HUES48 (cell line): Measurements from ENCODE around the gene TMEM40.

Experiments
- H3K27ac ChIP-seq: one replicate; pipeline ENCODE4 v1.7.0; 2013; ENCODE audit warnings: low read depth, low read length, inconsistent platforms
- H3K27me3 ChIP-seq: 2 replicates; pipeline ENCODE4 v1.6.1; 2013; ENCODE audit warnings: mild to moderate bottlenecking, low read length; ENCODE audit not compliant: control insufficient read depth, insufficient read depth
- H3K36me3 ChIP-seq: 2 replicates; pipeline ENCODE4 v1.6.1; 2013; ENCODE audit warnings: low read length; ENCODE audit not compliant: control insufficient read depth, insufficient read depth
- H3K4me1 ChIP-seq: 2 replicates; pipeline ENCODE4 v1.6.1; 2013; ENCODE audit warnings: mild to moderate bottlenecking, low read length; ENCODE audit not compliant: control insufficient read depth, insufficient read depth
- H3K4me3 ChIP-seq: 2 replicates; pipeline ENCODE4 v1.5.1; 2013; ENCODE audit warnings: mild to moderate bottlenecking, low read depth, low read length
- H3K9ac ChIP-seq: 2 replicates; pipeline ENCODE4 v1.6.1; 2013; ENCODE audit warnings: mild to moderate bottlenecking, low read depth, low read length, moderate library complexity
- H3K9me3 ChIP-seq: 2 replicates; pipeline ENCODE4 v1.6.1; 2013; ENCODE audit warnings: low read length; ENCODE audit not compliant: control insufficient read depth, insufficient read depth

TMEM40 gene

DNA sequence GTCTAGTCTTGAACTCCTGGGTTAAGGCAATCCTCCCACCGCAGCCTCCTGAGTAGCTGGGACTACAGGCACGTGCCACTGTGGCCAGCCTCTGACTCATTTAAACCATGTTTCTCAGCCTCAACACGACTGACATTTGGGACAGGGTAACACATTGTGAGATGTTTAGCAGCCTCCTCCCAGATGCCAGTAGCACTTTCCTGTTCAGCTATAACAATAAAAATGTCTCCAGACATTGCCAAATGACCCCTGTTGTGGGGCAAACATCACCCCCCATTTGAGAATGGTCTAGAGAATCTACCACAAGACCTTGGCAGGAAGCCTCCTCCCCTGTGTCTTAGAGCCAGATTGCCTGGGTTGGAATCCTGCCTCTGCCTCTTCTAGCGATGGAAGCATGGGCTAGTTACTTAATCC, 8.4 kb downstream of the TMEM40 start:
- no peak overlapping the region for H3K27ac ChIP-seq

DNA sequence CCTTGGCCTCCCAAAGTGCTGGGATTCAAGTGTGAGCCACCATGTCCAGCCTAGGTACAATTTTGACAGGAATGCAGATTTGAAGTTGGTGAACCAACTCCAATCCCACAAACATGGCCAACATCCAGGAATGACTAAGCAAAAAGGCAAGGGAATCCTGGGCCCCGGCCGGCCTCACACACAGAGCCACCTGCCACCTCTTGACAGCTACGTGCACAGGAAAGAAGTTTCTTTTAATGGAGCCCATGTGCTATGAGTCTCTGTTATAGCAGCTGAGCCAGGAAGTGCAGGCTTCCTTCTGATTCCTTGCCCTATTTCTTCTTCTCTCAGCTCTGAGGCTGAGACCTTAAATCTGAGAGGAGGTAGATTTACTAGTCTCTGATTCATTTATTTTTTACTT, 8.8 kb downstream of the TMEM40 start:
- Histone ChIP-seq H3K27me3 (no peaks in the 10 kb centered on the region), H3K4me3 (no peak overlapping the region), H3K4me1 (no peaks in the 10 kb centered on the region), H3K36me3 (no peaks in the 10 kb centered on the region), H3K27ac (no peak overlapping the region), H3K9me3 (no peaks in the 10 kb centered on the region), H3K9ac (no peak overlapping the region)

More for the DNA sequence above, 8.4 kb downstream of the TMEM40 start:
- H3K9me3 ChIP-seq: no peaks in the 10 kb centered on the region
- H3K9ac ChIP-seq: no peak overlapping the region
- H3K36me3 ChIP-seq: no peaks in the 10 kb centered on the region
- no peaks in the 10 kb centered on the region for H3K27me3 ChIP-seq
- H3K4me1 ChIP-seq: no peaks in the 10 kb centered on the region
- no peak overlapping the region for H3K4me3 ChIP-seq

GRCh38 chr3:12748477-12748876, 10.6 kb downstream of the TMEM40 start:
- H3K27me3 ChIP-seq: no peaks in the 10 kb centered on the region
- H3K4me1 ChIP-seq: no peaks in the 10 kb centered on the region
- no peak overlapping the region for H3K9ac ChIP-seq
- H3K9me3 ChIP-seq: no peaks in the 10 kb centered on the region
- H3K4me3 ChIP-seq: no peak overlapping the region
- no peak overlapping the region for H3K27ac ChIP-seq
- no peaks in the 10 kb centered on the region for H3K36me3 ChIP-seq

- Histone ChIP-seq H3K36me3 (no peaks in the 10 kb centered on the region), H3K9ac (no peak overlapping the region), H3K4me3 (no peak overlapping the region), H3K27me3 (no peaks in the 10 kb centered on the region), H3K4me1 (no peaks in the 10 kb centered on the region), H3K27ac (no peak overlapping the region), H3K9me3 (no peaks in the 10 kb centered on the region)
Observed at GRCh38 chr3:12746419-12746818, 12.6 kb downstream of the TMEM40 start.

DNA sequence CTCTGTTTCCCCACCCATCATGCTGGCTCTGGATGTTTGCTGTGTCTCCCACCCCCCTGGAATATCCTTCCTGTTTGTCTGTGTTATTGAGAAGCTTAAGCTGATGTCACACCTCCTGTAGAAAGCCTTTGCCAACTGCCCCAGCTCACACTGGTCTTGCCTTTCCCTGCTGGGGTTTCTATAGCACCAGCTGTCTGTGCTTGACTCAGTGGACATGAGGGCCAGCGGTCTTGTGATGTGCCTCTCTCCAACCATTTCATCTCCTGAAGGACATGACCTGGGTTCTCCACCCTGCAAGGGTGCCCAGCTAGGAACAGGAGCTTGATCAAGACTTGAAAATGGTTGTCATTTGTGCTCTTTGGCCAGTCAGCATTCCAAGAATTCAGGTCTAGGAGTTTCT, 14.7 kb downstream of the TMEM40 start:
- Histone ChIP-seq H3K9me3 (no peaks in the 10 kb centered on the region), H3K4me1 (no peaks in the 10 kb centered on the region), H3K36me3 (no peaks in the 10 kb centered on the region), H3K4me3 (no peak overlapping the region), H3K27ac (no peak overlapping the region), H3K27me3 (no peaks in the 10 kb centered on the region), H3K9ac (no peak overlapping the region)

GRCh38 chr3:12743583-12743982, 15.5 kb downstream of the TMEM40 start:
- Histone ChIP-seq H3K4me1 (no peaks in the 10 kb centered on the region), H3K27ac (no peak overlapping the region), H3K27me3 (no peaks in the 10 kb centered on the region), H3K9me3 (no peaks in the 10 kb centered on the region), H3K9ac (no peak overlapping the region), H3K36me3 (no peaks in the 10 kb centered on the region), H3K4me3 (no peak overlapping the region)

GRCh38 chr3:12742330-12743107, 16.5 kb downstream of the TMEM40 start:
- Histone ChIP-seq H3K4me1 (no peaks in the 10 kb centered on the region), H3K4me3 (no peak overlapping the region), H3K9me3 (no peaks in the 10 kb centered on the region), H3K27ac (no peak overlapping the region), H3K27me3 (no peaks in the 10 kb centered on the region), H3K9ac (no peak overlapping the region), H3K36me3 (no peaks in the 10 kb centered on the region)

DNA sequence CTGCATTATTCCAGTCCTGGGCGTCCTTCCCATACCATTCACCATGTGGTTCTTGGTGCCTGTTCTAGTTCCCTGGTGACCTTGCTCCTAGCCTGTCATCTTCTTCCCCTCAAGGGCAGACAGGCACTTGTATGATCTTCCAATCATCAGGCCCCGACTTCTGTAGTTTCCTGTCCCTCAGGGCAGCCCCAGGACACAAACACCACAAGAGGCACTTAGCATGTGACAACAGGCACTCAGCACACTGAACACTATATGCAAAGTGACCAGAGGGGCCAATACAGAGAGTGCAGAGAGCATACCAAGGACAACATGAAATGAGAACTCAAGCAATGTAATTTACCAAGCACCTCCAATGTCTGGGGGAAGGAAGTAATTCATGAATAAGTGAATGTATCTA, 17.9 kb downstream of the TMEM40 start:
- H3K27ac ChIP-seq: no peak overlapping the region
- no peak overlapping the region for H3K9ac ChIP-seq
- no peaks in the 10 kb centered on the region for H3K27me3 ChIP-seq
- H3K4me1 ChIP-seq: no peaks in the 10 kb centered on the region
- H3K4me3 ChIP-seq: no peak overlapping the region
- no peaks in the 10 kb centered on the region for H3K9me3 ChIP-seq
- H3K36me3 ChIP-seq: no peaks in the 10 kb centered on the region

DNA sequence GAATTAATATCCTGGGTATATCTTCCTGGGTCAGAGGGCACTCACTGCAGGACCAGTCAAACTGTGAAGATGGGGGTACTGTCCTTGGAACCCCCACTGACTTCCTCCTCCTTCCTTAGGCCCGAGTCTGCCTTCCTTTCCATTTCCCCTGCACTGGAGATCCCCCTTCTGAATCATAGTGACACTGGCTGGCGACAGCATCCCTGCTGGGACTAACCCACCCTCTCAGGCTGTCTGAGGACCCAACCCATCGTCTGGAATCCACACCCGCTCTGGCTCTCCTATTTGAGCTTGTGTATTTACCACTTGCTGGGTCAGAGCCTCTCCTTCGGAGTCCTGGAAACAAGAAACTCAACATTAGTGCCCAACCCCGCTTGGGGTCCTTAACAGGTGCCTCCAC, 21.2 kb downstream of the TMEM40 start:
- H3K9ac ChIP-seq: no peak overlapping the region
- H3K4me3 ChIP-seq: no peak overlapping the region
- H3K9me3 ChIP-seq: no peaks in the 10 kb centered on the region
- H3K36me3 ChIP-seq: no peaks in the 10 kb centered on the region
- H3K27me3 ChIP-seq: no peaks in the 10 kb centered on the region
- no peaks in the 10 kb centered on the region for H3K4me1 ChIP-seq
- no peak overlapping the region for H3K27ac ChIP-seq

GRCh38 chr3:12737319-12737718, 21.7 kb downstream of the TMEM40 start:
- no peaks in the 10 kb centered on the region for H3K36me3 ChIP-seq
- H3K27ac ChIP-seq: no peak overlapping the region
- H3K9ac ChIP-seq: no peak overlapping the region
- H3K9me3 ChIP-seq: no peaks in the 10 kb centered on the region
- H3K4me1 ChIP-seq: no peaks in the 10 kb centered on the region
- H3K27me3 ChIP-seq: no peaks in the 10 kb centered on the region
- no peak overlapping the region for H3K4me3 ChIP-seq

DNA sequence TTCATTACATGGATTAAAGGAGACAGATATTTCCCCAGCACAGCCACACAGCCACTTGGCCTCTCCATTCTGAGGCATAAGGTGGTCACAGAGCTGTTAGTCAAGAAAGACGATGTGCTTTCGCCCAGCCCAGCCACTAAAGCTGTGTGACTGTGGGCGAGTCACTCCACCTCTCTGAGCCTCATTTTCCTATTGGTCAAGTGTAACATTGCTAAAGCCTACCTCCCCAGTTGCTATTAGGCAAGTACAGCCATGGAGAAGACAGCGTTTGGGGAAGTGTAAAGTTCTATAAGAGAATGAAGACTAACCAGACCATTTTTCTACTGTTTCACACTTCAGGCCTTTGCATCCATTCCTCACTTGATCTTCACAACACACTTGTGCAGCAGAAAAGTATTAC, 24.1 kb downstream of the TMEM40 start:
- no peaks in the 10 kb centered on the region for H3K27me3 ChIP-seq
- H3K4me3 ChIP-seq: no peak overlapping the region
- no peak overlapping the region for H3K27ac ChIP-seq
- no peaks in the 10 kb centered on the region for H3K36me3 ChIP-seq
- no peaks in the 10 kb centered on the region for H3K9me3 ChIP-seq
- no peaks in the 10 kb centered on the region for H3K4me1 ChIP-seq
- H3K9ac ChIP-seq: no peak overlapping the region
